ENCODE results near the gene STAT2.
"Not testable (repeated sequence)": the region's sequence is repeated elsewhere in the genome, so short reads cannot be mapped to it uniquely, and the experiment has no call there.

Gene STAT2

DNA sequence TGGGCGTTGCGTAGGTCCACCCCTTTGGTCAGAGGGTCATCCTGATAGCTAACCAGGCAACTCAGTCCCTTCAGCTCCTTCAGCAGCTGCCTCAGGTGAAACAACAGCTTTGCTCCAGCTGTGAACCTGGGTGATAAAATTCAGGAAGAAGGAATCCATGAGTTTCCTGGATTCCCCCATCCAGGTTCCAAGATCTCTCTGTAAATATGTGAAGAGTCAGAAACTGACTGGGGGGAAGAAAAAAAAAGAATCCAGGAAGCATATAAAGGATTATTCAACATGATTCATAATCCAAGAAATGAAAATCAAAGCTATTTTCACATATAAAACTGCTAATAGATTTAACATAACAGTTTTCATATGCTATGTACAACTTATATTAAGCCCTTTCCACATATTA is 8.6 kb downstream of the STAT2 start:
- Histone ChIP-seq H3K9me3 (ENCODE audit: control insufficient read depth, insufficient read depth, low read length) (no peaks in the 10 kb centered on the region), H3K4me3 (ENCODE audit: low read depth, low read length) (no peak overlapping the region), H3K4me1 (ENCODE audit: control insufficient read depth, insufficient read depth, low read length) (no peaks in the 10 kb centered on the region), H3K9ac (ENCODE audit: low read depth, low read length) (no peak overlapping the region), H3K36me3 (ENCODE audit: control insufficient read depth, insufficient read depth, low read length) (peaks cover 54% of the 10 kb centered on the region), H3K27me3 (ENCODE audit: control insufficient read depth, insufficient read depth, low read length) (no peaks in the 10 kb centered on the region)

DNA sequence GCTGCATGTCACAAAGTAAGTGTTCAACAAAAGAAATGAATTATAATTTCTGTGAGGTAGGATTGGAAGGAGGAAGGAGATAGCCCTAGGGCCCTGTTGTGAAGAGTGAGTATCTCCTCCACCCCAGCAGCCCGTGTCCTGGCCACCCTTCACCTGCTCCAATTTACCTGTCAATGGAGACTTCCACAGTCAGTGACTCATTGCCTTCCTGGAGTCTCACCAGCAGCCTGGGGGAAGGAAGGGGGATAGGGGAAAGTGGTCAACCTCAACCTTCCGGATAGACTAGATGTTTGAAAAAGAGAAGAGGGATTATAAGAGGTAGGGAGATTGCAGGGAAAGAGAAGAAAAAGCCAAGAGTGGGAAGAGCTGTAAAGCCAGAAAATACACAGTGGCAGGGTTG is 9.2 kb downstream of the STAT2 start:
- Histone ChIP-seq H3K27me3 (ENCODE audit: control insufficient read depth, insufficient read depth, low read length) (no peaks in the 10 kb centered on the region), H3K4me1 (ENCODE audit: control insufficient read depth, insufficient read depth, low read length) (no peaks in the 10 kb centered on the region), H3K9ac (ENCODE audit: low read depth, low read length) (no peak overlapping the region), H3K36me3 (ENCODE audit: control insufficient read depth, insufficient read depth, low read length) (peaks cover 54% of the 10 kb centered on the region), H3K9me3 (ENCODE audit: control insufficient read depth, insufficient read depth, low read length) (no peaks in the 10 kb centered on the region), H3K4me3 (ENCODE audit: low read depth, low read length) (no peak overlapping the region)

DNA sequence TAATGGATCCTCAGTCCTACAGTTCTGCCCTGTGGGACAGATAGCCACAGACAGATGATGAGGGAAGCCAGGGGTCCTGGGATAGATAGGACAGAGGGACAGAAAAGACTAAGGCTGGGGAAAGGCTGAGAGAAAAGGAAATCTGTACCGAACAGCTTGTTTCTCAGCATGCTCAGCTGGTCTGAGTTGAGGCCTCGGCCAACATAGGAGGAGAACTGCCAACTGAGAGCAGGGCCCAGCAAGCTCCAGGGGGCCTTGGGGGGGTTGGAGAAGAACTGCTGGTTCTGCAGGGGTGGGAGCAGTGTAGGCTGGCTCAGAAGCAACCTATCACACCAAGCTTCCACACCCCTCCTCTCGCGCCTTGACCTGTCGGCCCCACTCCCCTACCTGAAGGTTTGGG is 11.1 kb downstream of the STAT2 start:
- Histone ChIP-seq H3K9ac (ENCODE audit: low read depth, low read length) (no peak overlapping the region), H3K36me3 (ENCODE audit: control insufficient read depth, insufficient read depth, low read length) (peaks cover 37% of the 10 kb centered on the region), H3K27me3 (ENCODE audit: control insufficient read depth, insufficient read depth, low read length) (no peaks in the 10 kb centered on the region), H3K4me1 (ENCODE audit: control insufficient read depth, insufficient read depth, low read length) (no peaks in the 10 kb centered on the region), H3K4me3 (ENCODE audit: low read depth, low read length) (no peak overlapping the region), H3K9me3 (ENCODE audit: control insufficient read depth, insufficient read depth, low read length) (no peaks in the 10 kb centered on the region)

DNA sequence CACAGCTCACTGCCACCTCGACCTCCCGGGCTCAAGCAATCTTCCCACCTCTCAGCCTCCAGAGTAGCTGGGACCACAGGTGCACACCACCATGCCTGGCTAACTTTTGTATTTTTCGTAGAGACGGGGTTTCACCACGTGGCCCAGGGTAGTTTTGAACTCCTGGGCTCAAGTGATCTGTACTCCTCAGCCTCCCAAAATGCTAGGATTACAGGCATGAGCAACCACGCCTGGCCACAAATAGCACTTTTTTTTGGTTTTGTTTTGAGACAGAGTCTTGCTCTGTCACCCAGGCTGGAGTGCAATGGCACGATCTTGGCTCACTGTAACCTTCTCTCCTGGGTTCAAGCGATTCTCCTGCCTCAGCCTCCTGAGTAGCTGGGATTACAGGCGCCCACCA is 12.7 kb downstream of the STAT2 start:
- H3K4me3 ChIP-seq (ENCODE audit: low read depth, low read length); H3K9me3 ChIP-seq (ENCODE audit: control insufficient read depth, insufficient read depth, low read length); H3K27me3 ChIP-seq (ENCODE audit: control insufficient read depth, insufficient read depth, low read length); H3K4me1 ChIP-seq (ENCODE audit: control insufficient read depth, insufficient read depth, low read length); H3K9ac ChIP-seq (ENCODE audit: low read depth, low read length): not testable (repeated sequence)
- H3K36me3 ChIP-seq (ENCODE audit: control insufficient read depth, insufficient read depth, low read length), result peaks cover 51% of the 10 kb centered on the region

DNA sequence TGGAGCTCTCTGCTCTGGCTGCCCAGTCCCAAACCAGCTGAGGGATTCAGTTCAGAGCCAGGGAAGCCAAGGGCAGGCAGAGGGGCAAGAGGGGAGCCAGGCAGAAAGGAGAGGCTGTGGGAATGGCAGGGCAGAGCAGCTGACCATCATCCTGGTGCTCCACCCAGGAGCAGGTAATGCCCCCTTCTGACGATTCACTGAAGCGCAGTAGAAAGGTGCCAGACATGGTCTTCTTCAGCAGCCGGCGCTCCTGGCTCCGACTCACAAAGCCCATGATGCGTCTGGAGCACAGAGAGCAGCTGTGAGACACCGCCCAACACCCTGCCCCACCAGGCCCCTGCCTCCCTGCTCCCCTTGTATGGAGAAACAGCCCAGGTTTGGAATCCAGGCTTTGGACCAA is 13.2 kb downstream of the STAT2 start:
- Histone ChIP-seq H3K9me3 (ENCODE audit: control insufficient read depth, insufficient read depth, low read length) (no peaks in the 10 kb centered on the region), H3K36me3 (ENCODE audit: control insufficient read depth, insufficient read depth, low read length) (peaks cover 51% of the 10 kb centered on the region), H3K9ac (ENCODE audit: low read depth, low read length) (no peak overlapping the region), H3K4me3 (ENCODE audit: low read depth, low read length) (no peak overlapping the region), H3K4me1 (ENCODE audit: control insufficient read depth, insufficient read depth, low read length) (no peaks in the 10 kb centered on the region), H3K27me3 (ENCODE audit: control insufficient read depth, insufficient read depth, low read length) (no peaks in the 10 kb centered on the region)

DNA sequence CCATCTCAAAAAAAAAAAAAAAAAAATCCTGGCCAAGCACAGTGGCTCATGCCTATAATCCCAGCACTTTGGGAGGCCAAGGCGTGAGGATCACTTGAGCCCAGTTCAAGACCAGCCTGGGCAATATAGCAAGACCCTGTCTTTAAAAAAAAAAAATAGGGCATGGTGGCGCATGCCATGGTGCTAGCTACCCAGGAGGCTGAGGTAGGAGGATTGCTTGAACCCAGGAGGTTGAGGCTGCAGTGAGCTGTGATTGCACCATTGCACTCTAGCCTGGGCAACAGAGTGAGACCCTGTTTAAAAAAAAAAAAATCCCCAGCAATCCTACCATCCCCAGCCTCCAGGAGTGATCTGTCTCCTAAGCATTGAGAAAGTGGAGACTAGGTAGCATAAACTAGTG is 17.6 kb downstream of the STAT2 start:
- H3K9me3 ChIP-seq (ENCODE audit: control insufficient read depth, insufficient read depth, low read length); H3K27me3 ChIP-seq (ENCODE audit: control insufficient read depth, insufficient read depth, low read length); H3K4me3 ChIP-seq (ENCODE audit: low read depth, low read length); H3K9ac ChIP-seq (ENCODE audit: low read depth, low read length): not testable (repeated sequence)
- Histone ChIP-seq H3K4me1 (ENCODE audit: control insufficient read depth, insufficient read depth, low read length) (peaks cover 16% of the 10 kb centered on the region), H3K36me3 (ENCODE audit: control insufficient read depth, insufficient read depth, low read length) (peaks cover 24% of the 10 kb centered on the region)

DNA sequence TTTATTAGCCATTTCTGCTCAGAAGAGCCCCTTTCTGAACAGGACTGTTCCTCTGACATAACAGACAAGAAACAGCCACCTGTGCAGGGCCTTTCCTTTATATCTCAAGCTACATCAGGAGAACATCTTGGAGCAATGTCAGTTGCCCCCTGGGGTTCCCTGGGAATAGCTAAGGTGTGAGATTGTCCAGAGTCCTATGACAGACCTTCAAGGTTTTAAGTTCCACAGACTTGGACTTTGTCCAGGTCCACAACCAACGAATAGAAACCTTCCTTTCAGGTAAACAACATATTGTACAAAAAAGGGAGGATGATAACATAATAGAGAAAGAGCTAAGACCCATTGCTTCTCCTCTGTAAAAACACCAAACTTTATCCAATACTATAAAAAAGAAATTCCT is 18.3 kb downstream of the STAT2 start:
- H3K36me3 ChIP-seq (ENCODE audit: control insufficient read depth, insufficient read depth, low read length), result peaks cover 24% of the 10 kb centered on the region
- no peaks in the 10 kb centered on the region for H3K27me3 ChIP-seq (ENCODE audit: control insufficient read depth, insufficient read depth, low read length)
- H3K4me3 ChIP-seq (ENCODE audit: low read depth, low read length), result no peak overlapping the region
- no peaks in the 10 kb centered on the region for H3K9me3 ChIP-seq (ENCODE audit: control insufficient read depth, insufficient read depth, low read length)
- no peak overlapping the region for H3K9ac ChIP-seq (ENCODE audit: low read depth, low read length)
- peaks cover 19% of the 10 kb centered on the region for H3K4me1 ChIP-seq (ENCODE audit: control insufficient read depth, insufficient read depth, low read length)

DNA sequence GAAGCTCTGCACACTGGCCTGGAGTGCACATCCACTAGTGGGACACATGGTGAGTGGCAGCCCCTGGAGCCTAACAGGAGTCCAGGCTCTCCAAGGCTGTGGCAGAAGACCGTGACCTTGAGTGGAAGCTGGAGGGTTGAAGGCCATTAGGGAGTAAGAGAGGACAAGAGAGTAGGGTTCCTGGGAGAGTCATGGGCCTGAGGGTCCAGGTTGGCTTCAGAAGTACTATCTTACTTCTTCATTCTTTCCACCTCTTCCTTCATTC is 20.8 kb downstream of the STAT2 start:
- peak overlapping the region; percentile 49 for H3K4me3 ChIP-seq (ENCODE audit: low read depth, low read length)
- H3K9ac ChIP-seq (ENCODE audit: low read depth, low read length), result no peak overlapping the region

DNA sequence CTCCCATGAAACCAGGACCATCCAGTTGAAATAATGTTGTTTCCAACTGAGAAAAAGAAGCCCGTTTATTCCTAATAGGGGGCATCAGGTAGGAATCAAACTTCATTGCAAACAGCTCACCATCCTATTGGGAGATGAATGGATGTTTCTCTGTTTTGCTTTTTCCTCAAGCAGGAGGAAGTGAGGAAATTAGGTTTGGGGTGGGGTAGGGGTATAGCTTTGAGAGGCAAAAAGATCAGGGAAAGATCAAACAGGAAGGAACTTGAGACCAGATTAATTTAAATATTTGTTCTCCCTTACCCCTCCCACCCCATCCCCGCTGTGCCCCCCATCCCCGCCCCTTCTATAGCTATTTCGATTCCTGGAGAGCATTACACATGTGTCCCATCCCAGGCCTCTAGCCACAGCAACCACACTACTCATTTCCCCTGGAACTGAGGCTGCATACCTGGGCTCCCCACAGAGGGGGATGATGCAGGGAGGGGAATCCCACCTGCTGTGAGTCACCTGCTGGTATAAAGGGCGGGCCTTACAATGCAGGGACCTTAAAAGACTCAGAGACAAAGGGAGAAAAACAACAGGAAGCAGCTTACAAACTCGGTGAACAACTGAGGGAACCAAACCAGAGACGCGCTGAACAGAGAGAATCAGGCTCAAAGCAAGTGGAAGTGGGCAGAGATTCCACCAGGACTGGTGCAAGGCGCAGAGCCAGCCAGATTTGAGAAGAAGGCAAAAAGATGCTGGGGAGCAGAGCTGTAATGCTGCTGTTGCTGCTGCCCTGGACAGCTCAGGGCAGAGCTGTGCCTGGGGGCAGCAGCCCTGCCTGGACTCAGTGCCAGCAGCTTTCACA is 21.4 kb downstream of the STAT2 start, which contains the start of gene IL23A:
Gene IL23A (plus strand): TSS at position 577 of the 850 bp plus-strand sequence. CDS start 161 bp downstream, at position 738.
- H3K36me3 ChIP-seq (ENCODE audit: control insufficient read depth, insufficient read depth, low read length), result peaks cover 11% of the 10 kb centered on the region
- peak within 1 kb of the TSS; percentile 49 for H3K4me3 ChIP-seq (ENCODE audit: low read depth, low read length)
- no peaks in the 10 kb centered on the region for H3K9me3 ChIP-seq (ENCODE audit: control insufficient read depth, insufficient read depth, low read length)
- peaks cover 21% of the 10 kb centered on the region for H3K4me1 ChIP-seq (ENCODE audit: control insufficient read depth, insufficient read depth, low read length)
- no peaks in the 10 kb centered on the region for H3K27me3 ChIP-seq (ENCODE audit: control insufficient read depth, insufficient read depth, low read length)
- H3K9ac ChIP-seq (ENCODE audit: low read depth, low read length), result peak within 1 kb of the TSS; percentile 32

More for the DNA sequence above, 20.8 kb downstream of the STAT2 start:
- H3K27me3 ChIP-seq (ENCODE audit: control insufficient read depth, insufficient read depth, low read length), result no peaks in the 10 kb centered on the region
- peaks cover 14% of the 10 kb centered on the region for H3K36me3 ChIP-seq (ENCODE audit: control insufficient read depth, insufficient read depth, low read length)
- H3K4me1 ChIP-seq (ENCODE audit: control insufficient read depth, insufficient read depth, low read length), result peaks cover 21% of the 10 kb centered on the region
- no peaks in the 10 kb centered on the region for H3K9me3 ChIP-seq (ENCODE audit: control insufficient read depth, insufficient read depth, low read length)

DNA sequence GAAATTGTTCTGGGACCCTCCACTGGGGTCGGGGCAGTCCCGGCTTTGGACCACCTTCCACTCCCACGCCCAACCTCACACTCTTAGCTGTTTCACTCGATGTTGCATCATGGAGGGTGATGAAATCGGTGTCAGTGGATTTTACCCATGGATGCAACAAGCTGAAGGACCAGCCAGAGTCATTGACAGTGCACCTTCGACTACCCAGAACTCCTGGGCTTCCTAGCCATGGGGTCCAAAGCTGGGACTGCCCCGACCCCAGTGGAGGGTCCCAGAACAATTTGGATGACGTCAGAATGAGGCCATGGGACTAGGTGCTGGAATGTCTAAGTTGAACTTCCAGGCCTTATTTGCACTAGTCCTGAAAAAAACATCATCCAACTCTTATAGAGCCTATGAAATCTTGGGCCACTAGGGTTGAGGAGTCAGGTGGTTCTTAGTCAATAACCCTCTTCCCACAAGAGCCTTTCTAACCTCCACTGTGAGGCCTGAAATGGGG is 22.1 kb downstream of the STAT2 start:
- Histone ChIP-seq H3K4me1 (ENCODE audit: control insufficient read depth, insufficient read depth, low read length) (peaks cover 24% of the 10 kb centered on the region), H3K4me3 (ENCODE audit: low read depth, low read length) (peak overlapping the region; percentile 33), H3K27me3 (ENCODE audit: control insufficient read depth, insufficient read depth, low read length) (no peaks in the 10 kb centered on the region)

DNA sequence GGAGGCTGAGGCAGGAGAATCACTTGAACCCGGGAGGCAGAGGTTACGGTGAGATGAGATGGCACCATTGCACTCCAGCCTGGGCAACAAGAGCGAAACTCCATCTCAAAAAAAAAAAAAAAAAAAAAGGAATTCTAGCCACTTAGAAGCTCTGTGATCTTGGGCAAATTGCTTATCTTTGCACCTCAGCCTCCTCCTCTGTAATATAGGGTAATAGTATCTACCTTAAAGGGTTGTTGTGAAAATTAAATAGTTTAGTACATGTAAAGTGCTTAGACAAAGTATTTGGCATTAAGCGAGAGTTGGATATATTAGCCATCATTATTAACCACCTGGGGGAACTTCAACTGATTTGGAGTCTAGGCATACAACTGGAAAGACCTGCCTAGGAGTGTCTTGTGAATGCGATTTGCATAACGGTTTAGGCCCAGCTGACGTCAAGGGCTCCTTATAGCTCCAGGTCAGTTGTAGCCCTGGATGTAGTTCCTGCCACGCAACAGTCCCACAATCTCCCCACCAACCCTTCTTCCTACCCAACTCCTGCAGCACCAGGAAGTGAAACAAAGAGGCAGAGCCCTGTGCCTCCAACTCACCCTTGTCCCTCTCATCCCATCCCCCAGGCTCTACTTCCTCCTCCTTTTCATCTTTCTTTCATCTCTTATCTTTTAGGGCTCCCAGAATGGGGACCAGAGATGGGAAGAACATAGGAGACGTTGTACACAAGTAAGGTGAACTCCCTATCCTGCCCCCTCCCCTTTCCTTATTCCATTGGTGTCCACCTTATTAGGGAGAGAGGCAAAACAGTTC is 23.3 kb downstream of the STAT2 start:
- Histone ChIP-seq H3K36me3 (ENCODE audit: control insufficient read depth, insufficient read depth, low read length) (no peaks in the 10 kb centered on the region), H3K4me3 (ENCODE audit: low read depth, low read length) (no peak overlapping the region), H3K27me3 (ENCODE audit: control insufficient read depth, insufficient read depth, low read length) (no peaks in the 10 kb centered on the region), H3K9ac (ENCODE audit: low read depth, low read length) (no peak overlapping the region), H3K9me3 (ENCODE audit: control insufficient read depth, insufficient read depth, low read length) (no peaks in the 10 kb centered on the region), H3K4me1 (ENCODE audit: control insufficient read depth, insufficient read depth, low read length) (peaks cover 28% of the 10 kb centered on the region)

More for the DNA sequence above, 22.1 kb downstream of the STAT2 start:
- Histone ChIP-seq H3K9me3 (ENCODE audit: control insufficient read depth, insufficient read depth, low read length) (no peaks in the 10 kb centered on the region), H3K9ac (ENCODE audit: low read depth, low read length) (no peak overlapping the region), H3K36me3 (ENCODE audit: control insufficient read depth, insufficient read depth, low read length) (peaks cover 4% of the 10 kb centered on the region)

DNA sequence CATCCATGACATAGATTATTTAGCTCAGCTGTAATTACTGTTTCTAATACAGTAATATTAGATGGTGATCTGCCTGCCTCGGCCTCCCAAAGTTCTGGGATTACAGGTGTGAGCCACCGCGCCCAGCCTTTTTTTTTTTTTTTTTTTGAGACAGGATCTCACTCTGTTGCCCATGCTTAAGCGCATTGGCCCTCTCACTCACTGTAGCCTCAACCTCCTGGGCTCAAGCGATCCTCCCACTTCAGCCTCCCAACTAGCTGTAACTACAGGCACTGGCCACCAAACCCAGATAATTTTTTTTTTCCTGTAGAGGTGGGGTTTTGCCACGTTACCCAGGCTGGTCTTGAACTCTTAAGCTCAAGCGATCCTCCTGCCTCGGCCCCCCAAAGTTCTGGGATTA is 24.4 kb downstream of the STAT2 start:
- H3K9me3 ChIP-seq (ENCODE audit: control insufficient read depth, insufficient read depth, low read length); H3K27me3 ChIP-seq (ENCODE audit: control insufficient read depth, insufficient read depth, low read length); H3K4me3 ChIP-seq (ENCODE audit: low read depth, low read length); H3K36me3 ChIP-seq (ENCODE audit: control insufficient read depth, insufficient read depth, low read length); H3K9ac ChIP-seq (ENCODE audit: low read depth, low read length): not testable (repeated sequence)
- peaks cover 28% of the 10 kb centered on the region for H3K4me1 ChIP-seq (ENCODE audit: control insufficient read depth, insufficient read depth, low read length)

Data from iPS-15b (cell line).